ENCODE measurements around the gene CCDC142. TPM values are rescaled to one million over a fixed set of nuclear protein-coding genes. Genes with fewer than 3 reads are reported as not detected.

The CCDC142 gene
- total RNA-seq, 1 experiment from 2014 or later = 14.0 TPM

GRCh38 chr2:74440378-74441169 is 42.2 kb downstream of the CCDC142 start (continued):
- TF ChIP-seq, protein P1, sequence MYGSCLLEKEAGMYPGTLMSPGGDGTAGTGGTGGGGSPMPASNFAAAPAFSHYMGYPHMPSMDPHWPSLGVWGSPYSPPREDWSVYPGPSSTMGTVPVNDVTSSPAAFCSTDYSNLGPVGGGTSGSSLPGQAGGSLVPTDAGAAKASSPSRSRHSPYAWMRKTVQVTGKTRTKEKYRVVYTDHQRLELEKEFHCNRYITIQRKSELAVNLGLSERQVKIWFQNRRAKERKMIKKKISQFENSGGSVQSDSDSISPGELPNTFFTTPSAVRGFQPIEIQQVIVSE (CRISPR knock-in tag; IDR thresholded peaks at IDR 0.05; ENCODE audit: borderline replicate concordance) = no peak
- TF ChIP-seq IRF2 (CRISPR knock-in tag; IDR thresholded peaks at IDR 0.05; ENCODE audit: borderline replicate concordance, low read depth) = no peak
- no peak for TF ChIP-seq EMX1 (CRISPR knock-in tag; IDR thresholded peaks at IDR 0.05)
- TF ChIP-seq, protein P2, sequence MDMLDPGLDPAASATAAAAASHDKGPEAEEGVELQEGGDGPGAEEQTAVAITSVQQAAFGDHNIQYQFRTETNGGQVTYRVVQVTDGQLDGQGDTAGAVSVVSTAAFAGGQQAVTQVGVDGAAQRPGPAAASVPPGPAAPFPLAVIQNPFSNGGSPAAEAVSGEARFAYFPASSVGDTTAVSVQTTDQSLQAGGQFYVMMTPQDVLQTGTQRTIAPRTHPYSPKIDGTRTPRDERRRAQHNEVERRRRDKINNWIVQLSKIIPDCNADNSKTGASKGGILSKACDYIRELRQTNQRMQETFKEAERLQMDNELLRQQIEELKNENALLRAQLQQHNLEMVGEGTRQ (CRISPR knock-in tag; IDR thresholded peaks at IDR 0.05) = no peak
- TF ChIP-seq SMAD3 (CRISPR knock-in tag; IDR thresholded peaks at IDR 0.05; ENCODE audit: borderline replicate concordance) = no peak
- TF ChIP-seq NFATC4 (CRISPR knock-in tag; IDR thresholded peaks at IDR 0.05) = no peak
- no peak for TF ChIP-seq NR3C1 (CRISPR knock-in tag; conservative IDR thresholded peaks at IDR 0.05; ENCODE audit: low read depth)
- TF ChIP-seq ESRRA (CRISPR knock-in tag; IDR thresholded peaks at IDR 0.05; ENCODE audit: borderline replicate concordance) = peak; percentile 96; the same call in 1 of the 2 replicates
- no peak for TF ChIP-seq TEAD1 (CRISPR knock-in tag; IDR thresholded peaks at IDR 0.05)
- 0 out of 2 replicates have a peak, but pooled peaks have one; percentile 70 for TF ChIP-seq ELF4 (CRISPR knock-in tag; IDR thresholded peaks at IDR 0.05; ENCODE audit: low read depth)

- ChIA-PET POLR2A (interaction anchor here (0.5 to 2.5 kb wide), 13 partner anchors 8 to 1125 kb away, joined by 3 to 29 read pairs (median 3); partner anchors contain the start of genes C2orf81, INO80B, WBP1 and WDR54), CTCF (interaction anchor here (0.6 to 2.3 kb wide), 13 partner anchors 10 to 190 kb away, joined by 3 to 19 read pairs (median 6); partner anchors contain the start of genes C2orf81, MOGS, WBP1 and WDR54)
- Mint-ChIP-seq H3K36me3 (peaks cover 8% of the 10 kb centered on the region; the same call in 1 of the 2 replicates), H3K4me3 (peak overlapping the region; percentile 99), H3K9me3 (no peaks in the 10 kb centered on the region), H3K27ac (peak overlapping the region; percentile 42; the same call in 1 of the 2 replicates), H3K4me1 (peaks cover 41% of the 10 kb centered on the region), H3K27me3 (ENCODE audit: low read depth) (peaks cover 8% of the 10 kb centered on the region)
- ATAC-seq (no peak), DNase-seq (ENCODE audit: low spot score) (no peak)
- TF ChIP-seq ZNF396 (CRISPR knock-in tag; IDR thresholded peaks at IDR 0.05; ENCODE audit: borderline replicate concordance) = no peak
- TF ChIP-seq, protein P3, sequence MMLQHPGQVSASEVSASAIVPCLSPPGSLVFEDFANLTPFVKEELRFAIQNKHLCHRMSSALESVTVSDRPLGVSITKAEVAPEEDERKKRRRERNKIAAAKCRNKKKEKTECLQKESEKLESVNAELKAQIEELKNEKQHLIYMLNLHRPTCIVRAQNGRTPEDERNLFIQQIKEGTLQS (CRISPR knock-in tag; conservative IDR thresholded peaks at IDR 0.05) = 0 out of 2 replicates have a peak, but pooled peaks have one; percentile 26
- TF ChIP-seq ZNF138 (CRISPR knock-in tag; conservative IDR thresholded peaks at IDR 0.05) = no peak
- TF ChIP-seq HMGXB4 (CRISPR knock-in tag; IDR thresholded peaks at IDR 0.05) = no peak
- TF ChIP-seq NR3C1 (CRISPR knock-in tag; conservative IDR thresholded peaks at IDR 0.05; ENCODE audit: low read depth) = no peak
These were observed 42.9 kb downstream of the CCDC142 start for GRCh38 chr2:74439803-74440377.

DNA sequence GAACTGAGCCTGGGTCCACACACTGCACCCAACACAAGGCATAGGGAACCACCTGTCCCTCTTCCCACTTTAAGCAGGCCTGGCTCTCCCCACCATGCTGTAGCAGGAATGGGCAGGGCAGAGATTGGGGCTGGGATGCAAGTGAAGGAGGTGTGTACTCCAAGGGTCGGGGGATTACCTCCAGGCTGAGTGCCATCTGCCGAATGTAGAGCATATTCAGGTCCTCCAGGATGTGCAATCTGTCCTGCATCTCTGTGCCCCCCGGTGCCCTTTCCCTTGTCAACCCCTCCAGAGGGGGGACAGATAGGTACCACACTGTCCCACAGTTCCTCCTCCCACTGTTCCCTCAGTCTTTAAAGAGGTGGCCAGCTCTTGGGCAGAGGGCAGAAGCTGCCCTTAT is 43.4 kb downstream of the CCDC142 start:
- POLR2A ChIA-PET = interaction anchor here (1.2 to 2.5 kb wide), 5 partner anchors 15 to 64 kb away, joined by 3 to 29 read pairs (median 7); partner anchors contain the start of genes C2orf81, INO80B, WBP1 and WDR54
- peak overlapping the region; percentile 99 for H3K4me3 Mint-ChIP-seq
- no peak for DNase-seq (ENCODE audit: low spot score)
- peaks cover 3% of the 10 kb centered on the region for H3K27me3 Mint-ChIP-seq (ENCODE audit: low read depth)
- CTCF ChIA-PET = interaction anchor here (1.4 to 2.3 kb wide), 5 partner anchors 13 to 48 kb away, joined by 6 to 19 read pairs (median 9); partner anchors contain the start of genes C2orf81, WBP1 and WDR54
- peak overlapping the region; percentile 46; the same call in 1 of the 2 replicates for H3K27ac Mint-ChIP-seq
- peaks cover 37% of the 10 kb centered on the region for H3K4me1 Mint-ChIP-seq
- no peaks in the 10 kb centered on the region for H3K9me3 Mint-ChIP-seq
- H3K36me3 Mint-ChIP-seq = peaks cover 11% of the 10 kb centered on the region; the same call in 1 of the 2 replicates
- ATAC-seq = no peak
- TF ChIP-seq FOXK1 (CRISPR knock-in tag; IDR thresholded peaks at IDR 0.05) (no peak), NFATC4 (CRISPR knock-in tag; IDR thresholded peaks at IDR 0.05) (no peak), CBFB (CRISPR knock-in tag; IDR thresholded peaks at IDR 0.05; ENCODE audit: low read depth) (no peak), TEAD1 (CRISPR knock-in tag; IDR thresholded peaks at IDR 0.05) (no peak), KAT7 (CRISPR knock-in tag; IDR thresholded peaks at IDR 0.05; ENCODE audit: borderline replicate concordance) (no peak), ZNF121 (CRISPR knock-in tag; IDR thresholded peaks at IDR 0.05) (no peak), NFYB (CRISPR knock-in tag; conservative IDR thresholded peaks at IDR 0.05; ENCODE audit: low read depth) (no peak), HMGXB4 (CRISPR knock-in tag; IDR thresholded peaks at IDR 0.05) (no peak), ZNF671 (CRISPR knock-in tag; IDR thresholded peaks at IDR 0.05) (no peak), MAX (CRISPR knock-in tag; IDR thresholded peaks at IDR 0.05) (no peak)
- TF ChIP-seq, protein P4, sequence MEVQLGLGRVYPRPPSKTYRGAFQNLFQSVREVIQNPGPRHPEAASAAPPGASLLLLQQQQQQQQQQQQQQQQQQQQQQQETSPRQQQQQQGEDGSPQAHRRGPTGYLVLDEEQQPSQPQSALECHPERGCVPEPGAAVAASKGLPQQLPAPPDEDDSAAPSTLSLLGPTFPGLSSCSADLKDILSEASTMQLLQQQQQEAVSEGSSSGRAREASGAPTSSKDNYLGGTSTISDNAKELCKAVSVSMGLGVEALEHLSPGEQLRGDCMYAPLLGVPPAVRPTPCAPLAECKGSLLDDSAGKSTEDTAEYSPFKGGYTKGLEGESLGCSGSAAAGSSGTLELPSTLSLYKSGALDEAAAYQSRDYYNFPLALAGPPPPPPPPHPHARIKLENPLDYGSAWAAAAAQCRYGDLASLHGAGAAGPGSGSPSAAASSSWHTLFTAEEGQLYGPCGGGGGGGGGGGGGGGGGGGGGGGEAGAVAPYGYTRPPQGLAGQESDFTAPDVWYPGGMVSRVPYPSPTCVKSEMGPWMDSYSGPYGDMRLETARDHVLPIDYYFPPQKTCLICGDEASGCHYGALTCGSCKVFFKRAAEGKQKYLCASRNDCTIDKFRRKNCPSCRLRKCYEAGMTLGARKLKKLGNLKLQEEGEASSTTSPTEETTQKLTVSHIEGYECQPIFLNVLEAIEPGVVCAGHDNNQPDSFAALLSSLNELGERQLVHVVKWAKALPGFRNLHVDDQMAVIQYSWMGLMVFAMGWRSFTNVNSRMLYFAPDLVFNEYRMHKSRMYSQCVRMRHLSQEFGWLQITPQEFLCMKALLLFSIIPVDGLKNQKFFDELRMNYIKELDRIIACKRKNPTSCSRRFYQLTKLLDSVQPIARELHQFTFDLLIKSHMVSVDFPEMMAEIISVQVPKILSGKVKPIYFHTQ (CRISPR knock-in tag; IDR thresholded peaks at IDR 0.05) = no peak
